Measurements from ENCODE around the gene JADE2.

- TF ChIP-seq GATA2 (IDR thresholded peaks at IDR 0.05; ENCODE audit: low read depth, low read length) (no peak), GATA3 (IDR thresholded peaks at IDR 0.05; ENCODE audit: low read depth, low read length) (no peak)
These were observed 8.7 kb downstream of the JADE2 start for GRCh38 chr5:134534058-134534725.
